GM13976 (cell line): ENCODE data around the gene LIPN.
A peak's percentile ranks its signal among the peaks of the same experiment; 100 is the strongest.

Source experiments
- DNase-seq: peaks from one replicate; pipeline ENCODE4 v3.0.0; 2012; ENCODE audit warnings: low spot score
- in situ Hi-C: fragments of 300-500 bp; cut with MboI; formaldehyde crosslinking; loops from one replicate; pipeline ENCODE4 v1.12.0; 2022; ENCODE audit warnings: low sequenced_read_pairs, mixed read lengths, inconsistent platforms; ENCODE audit not compliant: unreplicated experiment
- TF ChIP-seq, protein P1 (sequence below): IDR thresholded peaks from 2 replicates; pipeline ENCODE4 v1.5.1; 2012; ENCODE audit warnings: borderline replicate concordance, mild to moderate bottlenecking; ENCODE audit not compliant: insufficient read depth; ENCODE audit errors: extremely low read depth, missing control alignments, control extremely low read depth

LIPN gene

DNA sequence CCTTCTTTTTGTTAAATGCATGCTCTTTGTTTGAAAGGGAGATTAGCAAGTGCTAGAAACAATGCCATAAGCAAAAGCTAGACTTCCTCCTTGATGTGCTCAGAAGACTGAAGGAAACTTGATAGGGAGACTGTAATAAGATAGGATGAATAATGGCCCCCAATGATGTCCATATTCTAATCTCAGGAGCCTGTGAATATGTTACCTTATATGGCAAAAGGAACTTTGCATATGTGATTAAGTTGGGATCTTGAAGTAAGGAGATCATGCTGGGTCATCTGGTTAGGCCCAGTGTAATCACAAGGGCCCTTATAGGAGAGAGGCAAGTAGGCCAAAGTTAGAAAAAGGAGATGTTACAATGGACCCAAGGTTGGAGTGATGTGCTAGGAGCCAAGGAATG, 29.1 kb downstream of the LIPN start:
- no peak for DNase-seq
- TF ChIP-seq, protein P1, sequence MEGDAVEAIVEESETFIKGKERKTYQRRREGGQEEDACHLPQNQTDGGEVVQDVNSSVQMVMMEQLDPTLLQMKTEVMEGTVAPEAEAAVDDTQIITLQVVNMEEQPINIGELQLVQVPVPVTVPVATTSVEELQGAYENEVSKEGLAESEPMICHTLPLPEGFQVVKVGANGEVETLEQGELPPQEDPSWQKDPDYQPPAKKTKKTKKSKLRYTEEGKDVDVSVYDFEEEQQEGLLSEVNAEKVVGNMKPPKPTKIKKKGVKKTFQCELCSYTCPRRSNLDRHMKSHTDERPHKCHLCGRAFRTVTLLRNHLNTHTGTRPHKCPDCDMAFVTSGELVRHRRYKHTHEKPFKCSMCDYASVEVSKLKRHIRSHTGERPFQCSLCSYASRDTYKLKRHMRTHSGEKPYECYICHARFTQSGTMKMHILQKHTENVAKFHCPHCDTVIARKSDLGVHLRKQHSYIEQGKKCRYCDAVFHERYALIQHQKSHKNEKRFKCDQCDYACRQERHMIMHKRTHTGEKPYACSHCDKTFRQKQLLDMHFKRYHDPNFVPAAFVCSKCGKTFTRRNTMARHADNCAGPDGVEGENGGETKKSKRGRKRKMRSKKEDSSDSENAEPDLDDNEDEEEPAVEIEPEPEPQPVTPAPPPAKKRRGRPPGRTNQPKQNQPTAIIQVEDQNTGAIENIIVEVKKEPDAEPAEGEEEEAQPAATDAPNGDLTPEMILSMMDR, result no peak
- in situ Hi-C loops, result no loop called here

GRCh38 chr10:88791924-88792323, 32.1 kb downstream of the LIPN start:
- TF ChIP-seq, protein P1, result peak; percentile 22
- in situ Hi-C loops, result no loop called here

GRCh38 chr10:88792661-88793060, 32.8 kb downstream of the LIPN start:
- DNase-seq, result no peak
- TF ChIP-seq, protein P1, result no peak
- in situ Hi-C loops, result no loop called here

More at GRCh38 chr10:88791924-88792323, 32.1 kb downstream of the LIPN start:
- no peak for DNase-seq

GRCh38 chr10:88793712-88794299, 34.0 kb downstream of the LIPN start:
- peak; percentile 17 for DNase-seq
- TF ChIP-seq, protein P1, result no peak
- in situ Hi-C loops, result no loop called here

DNA sequence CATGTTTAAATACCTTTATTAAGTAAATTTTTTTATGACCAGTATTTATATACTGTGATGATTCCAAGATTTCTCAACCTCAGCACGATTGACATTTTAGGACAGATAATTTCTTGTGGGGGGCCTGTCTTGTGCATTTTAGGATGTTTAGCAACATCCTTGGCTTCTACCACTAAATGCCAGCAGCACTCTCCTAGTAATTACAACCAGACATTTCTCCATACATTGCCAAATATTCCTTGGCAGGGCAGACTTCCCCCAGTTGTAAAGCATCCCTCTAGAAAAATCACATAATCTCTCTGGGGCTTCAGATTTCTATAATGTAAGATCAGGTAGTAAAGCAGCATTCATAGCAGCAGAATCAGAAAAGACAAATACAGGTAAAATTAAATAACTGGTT, 34.9 kb downstream of the LIPN start:
- in situ Hi-C loops, result no loop called here
- TF ChIP-seq, protein P1, result no peak
- DNase-seq, result no peak

GRCh38 chr10:88800152-88801125, 40.6 kb downstream of the LIPN start:
- TF ChIP-seq, protein P1, result no peak
- in situ Hi-C loops, result no loop called here
- no peak for DNase-seq
